ENCODE data around the gene MARK3. TPM values are rescaled to one million over a fixed set of nuclear protein-coding genes. Genes with fewer than 3 reads are reported as not detected.

Gene MARK3
- total RNA-seq, 2 donors from 2014 or later: 87.2 to 147 TPM

DNA sequence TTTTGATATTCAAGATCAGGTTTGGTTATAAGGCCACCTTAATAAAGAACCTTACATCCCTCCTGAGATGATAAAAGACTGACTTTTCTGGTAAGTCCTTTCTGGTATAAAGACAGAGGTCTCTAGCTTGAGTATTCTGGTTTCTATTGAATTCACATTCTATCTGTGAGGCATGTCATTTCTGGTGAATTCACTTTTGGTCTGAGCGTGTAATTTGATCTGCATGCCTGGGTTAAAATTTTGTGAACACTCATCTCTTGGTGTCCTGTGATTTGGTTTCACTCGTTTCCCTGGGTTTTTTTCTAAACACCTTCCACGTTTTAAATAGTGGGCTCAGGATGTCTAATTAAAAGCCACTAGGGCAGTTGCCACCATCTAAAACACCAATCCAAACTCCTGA is 38.9 kb upstream of the MARK3 start:
- no peak for TF ChIP-seq POLR2A (IDR thresholded peaks at IDR 0.05)
- TF ChIP-seq CTCF (IDR thresholded peaks at IDR 0.05): no peak
- Histone ChIP-seq H3K4me3 (no peak overlapping the region), H3K9me3 (no peaks in the 10 kb centered on the region), H3K36me3 (replicated peaks in 1 of 2; ENCODE audit: insufficient read depth in 1 of 2, low read depth in 2 of 2) (peaks cover 9 to 19% of the 10 kb centered on the region in 2 donors), H3K27ac (peak overlapping the region in 1 of 4 donors; percentile 44), H3K4me1 (peaks cover 15% of the 10 kb centered on the region), H3K27me3 (no peaks in the 10 kb centered on the region)
- 37 to 65% methylated on average over 3 of the region's 3 CpGs for WGBS, 2 donors
- DNase-seq (no peak), ATAC-seq (no peak)
- intact Hi-C loops (cut with DNase I): no loop called here

- DNase-seq (peak; percentile 21 to 50 (median 41)), ATAC-seq (peak; percentile 68)
- Histone ChIP-seq H3K9me3 (no peaks in the 10 kb centered on the region), H3K4me3 (no peak overlapping the region), H3K27me3 (no peaks in the 10 kb centered on the region), H3K4me1 (peaks cover 12% of the 10 kb centered on the region), H3K36me3 (replicated peaks in 1 of 2; ENCODE audit: insufficient read depth in 1 of 2, low read depth in 2 of 2) (peaks cover 9 to 12% of the 10 kb centered on the region in 2 donors), H3K27ac (peak overlapping the region in 2 of 4 donors; percentile 44 to 54)
- TF ChIP-seq CTCF (IDR thresholded peaks at IDR 0.05) (no peak), POLR2A (IDR thresholded peaks at IDR 0.05) (no peak)
- 19 to 26% methylated on average over 12 of the region's 12 CpGs for WGBS, 2 donors
- intact Hi-C loops (cut with DNase I): no loop called here
Observed at GRCh38 chr14:103347091-103347815, 38.0 kb upstream of the MARK3 start.

GRCh38 chr14:103348154-103348553 is 37.1 kb upstream of the MARK3 start:
- intact Hi-C loops (cut with DNase I): no loop called here
- no peaks in the 10 kb centered on the region for H3K9me3 ChIP-seq
- 84 to 88% methylated on average over 5 of the region's 5 CpGs for WGBS, 2 donors
- H3K27me3 ChIP-seq: no peaks in the 10 kb centered on the region
- ATAC-seq (no peak), DNase-seq (no peak)
- H3K4me3 ChIP-seq: no peak overlapping the region
- H3K4me1 ChIP-seq: peaks cover 11% of the 10 kb centered on the region
- H3K27ac ChIP-seq: no peak overlapping the region
- H3K36me3 ChIP-seq (replicated peaks in 1 of 2; ENCODE audit: insufficient read depth in 1 of 2, low read depth in 2 of 2): peaks cover 6 to 9% of the 10 kb centered on the region in 2 donors
- no peak for TF ChIP-seq CTCF (IDR thresholded peaks at IDR 0.05)
- no peak for TF ChIP-seq POLR2A (IDR thresholded peaks at IDR 0.05)

DNA sequence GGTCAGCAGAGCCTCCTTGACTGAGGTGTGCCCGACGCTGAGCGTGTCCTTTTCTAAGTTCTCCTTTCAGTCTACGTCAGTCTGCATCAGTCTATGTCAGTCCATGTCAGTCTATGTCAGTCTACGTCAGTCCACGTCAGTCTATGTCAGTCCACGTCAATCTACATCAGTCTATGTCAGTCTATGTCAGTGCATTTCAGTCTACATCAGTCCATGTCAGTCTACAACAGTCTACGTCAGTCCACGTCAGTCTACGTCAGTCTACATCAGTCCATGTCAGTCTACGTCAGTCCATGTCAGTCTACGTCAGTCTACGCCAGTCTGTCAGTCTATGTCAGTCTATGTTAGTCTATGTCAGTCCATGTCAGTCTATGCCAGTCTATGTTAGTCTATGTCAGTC is 35.2 kb upstream of the MARK3 start:
- TF ChIP-seq CTCF (IDR thresholded peaks at IDR 0.05) (no peak), POLR2A (IDR thresholded peaks at IDR 0.05) (no peak)
- Histone ChIP-seq H3K27ac (no peak overlapping the region), H3K9me3 (no peaks in the 10 kb centered on the region), H3K27me3 (no peaks in the 10 kb centered on the region), H3K36me3 (replicated peaks in 1 of 2; ENCODE audit: insufficient read depth in 1 of 2, low read depth in 2 of 2) (no peaks in the 10 kb centered on the region), H3K4me1 (peaks cover 11% of the 10 kb centered on the region), H3K4me3 (no peak overlapping the region)
- DNase-seq (no peak), ATAC-seq (no peak)
- WGBS, 2 donors: 85 to 87% methylated on average over 13 of the region's 13 CpGs
- intact Hi-C loops (cut with DNase I): no loop called here

- intact Hi-C loops (cut with DNase I): no loop called here
Observed at GRCh38 chr14:103353362-103353761, 31.9 kb upstream of the MARK3 start.

More at GRCh38 chr14:103353362-103353761, 31.9 kb upstream of the MARK3 start:
- ATAC-seq (no peak), DNase-seq (no peak)
- WGBS, 2 donors: 73 to 89% methylated on average over 7 of the region's 7 CpGs
- Histone ChIP-seq H3K4me3 (no peak overlapping the region), H3K36me3 (replicated peaks in 1 of 2; ENCODE audit: insufficient read depth in 1 of 2, low read depth in 2 of 2) (no peaks in the 10 kb centered on the region), H3K9me3 (no peaks in the 10 kb centered on the region), H3K4me1 (no peaks in the 10 kb centered on the region), H3K27me3 (no peaks in the 10 kb centered on the region), H3K27ac (no peak overlapping the region)
- TF ChIP-seq CTCF (IDR thresholded peaks at IDR 0.05) (no peak), POLR2A (IDR thresholded peaks at IDR 0.05) (no peak)
